Stimulated activated effector memory CD8-positive, alpha-beta T cell treated with anti-CD3 and anti-CD28 coated beads, Interleukin-12 subunit alpha, Interleukin-12 subunit beta, amount 100 ng/mL, for 72 hours (primary cell): ENCODE data around the gene NME7.
A peak's percentile ranks its signal among the peaks of the same experiment; 100 is the strongest.

ENCODE experiments used
- ATAC-seq: fragments of 150-1000 bp; cut with Tn5 transposase; 2 replicates; pipeline ENCODE4 v1.10.0; 2021
- DNase-seq, 2 donors: peaks; one replicate each; pipeline ENCODE4 v3.0.0; 2021 to 2022; ENCODE audit warnings: low spot score in 2 of 2
- H3K27ac Mint-ChIP-seq: one replicate; pipeline ENCODE4 v1.8.0; 2022; ENCODE audit warnings: mild to moderate bottlenecking, mixed read lengths
- H3K36me3 Mint-ChIP-seq: one replicate; pipeline ENCODE4 v1.8.0; 2022; ENCODE audit warnings: mild to moderate bottlenecking, mixed read lengths
- H3K4me1 Mint-ChIP-seq: one replicate; pipeline ENCODE4 v1.8.0; 2022; ENCODE audit warnings: mixed read lengths
- H3K4me3 Mint-ChIP-seq: one replicate; pipeline ENCODE4 v1.8.0; 2022; ENCODE audit warnings: mild to moderate bottlenecking, mixed read lengths
- H3K9me3 Mint-ChIP-seq: one replicate; pipeline ENCODE4 v1.8.0; 2022; ENCODE audit warnings: mixed read lengths

NME7 gene

GRCh38 chr1:169110689-169111447 lies 256.7 kb downstream of the NME7 start:
- Mint-ChIP-seq H3K4me3 (peak overlapping the region; percentile 82), H3K9me3 (no peaks in the 10 kb centered on the region), H3K36me3 (peaks cover 29% of the 10 kb centered on the region), H3K27ac (no peak overlapping the region), H3K4me1 (peaks cover 35% of the 10 kb centered on the region)
- DNase-seq (no peak), ATAC-seq (no peak)

- Mint-ChIP-seq H3K4me3 (peak overlapping the region; percentile 82), H3K9me3 (no peaks in the 10 kb centered on the region), H3K27ac (no peak overlapping the region), H3K4me1 (peaks cover 33% of the 10 kb centered on the region), H3K36me3 (peaks cover 22% of the 10 kb centered on the region)
- ATAC-seq (no peak), DNase-seq (no peak)
These were observed 257.4 kb downstream of the NME7 start for GRCh38 chr1:169110236-169110635.

- no peak for DNase-seq
- ATAC-seq = no peak
These were observed 257.9 kb downstream of the NME7 start for GRCh38 chr1:169109561-169110134.

GRCh38 chr1:169108863-169109560 lies 258.6 kb downstream of the NME7 start:
- H3K9me3 Mint-ChIP-seq = no peaks in the 10 kb centered on the region
- H3K4me1 Mint-ChIP-seq = peaks cover 33% of the 10 kb centered on the region
- H3K36me3 Mint-ChIP-seq = peaks cover 17% of the 10 kb centered on the region
- ATAC-seq (no peak), DNase-seq (no peak)
- H3K4me3 Mint-ChIP-seq = peak overlapping the region; percentile 82
- H3K27ac Mint-ChIP-seq = peak overlapping the region; percentile 48

More at GRCh38 chr1:169109561-169110134, 257.9 kb downstream of the NME7 start:
- peak overlapping the region; percentile 82 for H3K4me3 Mint-ChIP-seq
- H3K9me3 Mint-ChIP-seq = no peaks in the 10 kb centered on the region
- H3K27ac Mint-ChIP-seq = peak overlapping the region; percentile 48
- peaks cover 17% of the 10 kb centered on the region for H3K36me3 Mint-ChIP-seq
- peaks cover 33% of the 10 kb centered on the region for H3K4me1 Mint-ChIP-seq

GRCh38 chr1:169108223-169108622 lies 259.4 kb downstream of the NME7 start:
- DNase-seq (no peak), ATAC-seq (no peak)
- Mint-ChIP-seq H3K9me3 (no peaks in the 10 kb centered on the region), H3K4me1 (peaks cover 33% of the 10 kb centered on the region), H3K4me3 (peak overlapping the region; percentile 82), H3K27ac (peak overlapping the region; percentile 35), H3K36me3 (peaks cover 17% of the 10 kb centered on the region)

- Mint-ChIP-seq H3K4me1 (peaks cover 33% of the 10 kb centered on the region), H3K36me3 (peaks cover 13% of the 10 kb centered on the region), H3K27ac (peak overlapping the region; percentile 35), H3K9me3 (no peaks in the 10 kb centered on the region), H3K4me3 (peak overlapping the region; percentile 82)
- ATAC-seq = no peak
- DNase-seq = no peak
These were observed 259.9 kb downstream of the NME7 start for GRCh38 chr1:169107603-169108208.

- H3K4me3 Mint-ChIP-seq = peak overlapping the region; percentile 82
- ATAC-seq (no peak), DNase-seq (no peak)
- peak overlapping the region; percentile 35 for H3K27ac Mint-ChIP-seq
- peaks cover 33% of the 10 kb centered on the region for H3K4me1 Mint-ChIP-seq
- H3K9me3 Mint-ChIP-seq = no peaks in the 10 kb centered on the region
- peaks cover 8% of the 10 kb centered on the region for H3K36me3 Mint-ChIP-seq
These were observed 260.5 kb downstream of the NME7 start for GRCh38 chr1:169106921-169107602.

- peak within 1 kb of the TSS; percentile 82 for H3K4me3 Mint-ChIP-seq
- DNase-seq = peak; percentile 85 to 92
- peaks cover 33% of the 10 kb centered on the region for H3K4me1 Mint-ChIP-seq
- peaks cover 1% of the 10 kb centered on the region for H3K36me3 Mint-ChIP-seq
- peak within 1 kb of the TSS; percentile 35 for H3K27ac Mint-ChIP-seq
- H3K9me3 Mint-ChIP-seq = no peaks in the 10 kb centered on the region
- ATAC-seq = peak; percentile 94
These were observed 261.3 kb downstream of the NME7 start, which contains the start of gene ATP1B1 for GRCh38 chr1:169106095-169106920. TSS of gene ATP1B1 (plus strand) at chr1:169106690. CDS start at chr1:169106830, 140 bp downstream.

- no peaks in the 10 kb centered on the region for H3K9me3 Mint-ChIP-seq
- peak; percentile 5 for ATAC-seq
- no peaks in the 10 kb centered on the region for H3K36me3 Mint-ChIP-seq
- no peak for DNase-seq
- peaks cover 27% of the 10 kb centered on the region for H3K4me1 Mint-ChIP-seq
- peak overlapping the region; percentile 82 for H3K4me3 Mint-ChIP-seq
- no peak overlapping the region for H3K27ac Mint-ChIP-seq
These were observed 262.0 kb downstream of the NME7 start for GRCh38 chr1:169105434-169106094.

- Mint-ChIP-seq H3K9me3 (no peaks in the 10 kb centered on the region), H3K4me1 (peaks cover 22% of the 10 kb centered on the region), H3K36me3 (no peaks in the 10 kb centered on the region), H3K27ac (no peak overlapping the region), H3K4me3 (peak overlapping the region; percentile 82)
- no peak for DNase-seq
- ATAC-seq = no peak
These were observed 262.5 kb downstream of the NME7 start for GRCh38 chr1:169105087-169105433.

GRCh38 chr1:169103480-169103893 lies 264.1 kb downstream of the NME7 start:
- ATAC-seq (no peak), DNase-seq (no peak)
- no peak overlapping the region for H3K27ac Mint-ChIP-seq
- H3K36me3 Mint-ChIP-seq = no peaks in the 10 kb centered on the region
- H3K4me1 Mint-ChIP-seq = peaks cover 13% of the 10 kb centered on the region
- no peak overlapping the region for H3K4me3 Mint-ChIP-seq
- H3K9me3 Mint-ChIP-seq = no peaks in the 10 kb centered on the region

- H3K9me3 Mint-ChIP-seq = no peaks in the 10 kb centered on the region
- ATAC-seq = no peak
- no peak overlapping the region for H3K27ac Mint-ChIP-seq
- no peak for DNase-seq
- peaks cover 12% of the 10 kb centered on the region for H3K4me1 Mint-ChIP-seq
- no peaks in the 10 kb centered on the region for H3K36me3 Mint-ChIP-seq
- H3K4me3 Mint-ChIP-seq = no peak overlapping the region
These were observed 264.6 kb downstream of the NME7 start for GRCh38 chr1:169103002-169103401.

- Mint-ChIP-seq H3K9me3 (no peaks in the 10 kb centered on the region), H3K27ac (no peak overlapping the region), H3K4me3 (no peak overlapping the region), H3K36me3 (no peaks in the 10 kb centered on the region), H3K4me1 (peaks cover 8% of the 10 kb centered on the region)
- DNase-seq (no peak), ATAC-seq (no peak)
These were observed 265.0 kb downstream of the NME7 start for GRCh38 chr1:169102567-169102966.

- no peaks in the 10 kb centered on the region for H3K4me1 Mint-ChIP-seq
- ATAC-seq (no peak), DNase-seq (no peak)
- no peak overlapping the region for H3K4me3 Mint-ChIP-seq
- no peak overlapping the region for H3K27ac Mint-ChIP-seq
- H3K9me3 Mint-ChIP-seq = no peaks in the 10 kb centered on the region
- H3K36me3 Mint-ChIP-seq = no peaks in the 10 kb centered on the region
These were observed 266.9 kb downstream of the NME7 start for GRCh38 chr1:169100651-169101088.
